ENCODE results near the gene CWF19L2.
"Not testable (repeated sequence)": the region's sequence is repeated elsewhere in the genome, so short reads cannot be mapped to it uniquely, and the experiment has no call there.

The CWF19L2 gene

DNA sequence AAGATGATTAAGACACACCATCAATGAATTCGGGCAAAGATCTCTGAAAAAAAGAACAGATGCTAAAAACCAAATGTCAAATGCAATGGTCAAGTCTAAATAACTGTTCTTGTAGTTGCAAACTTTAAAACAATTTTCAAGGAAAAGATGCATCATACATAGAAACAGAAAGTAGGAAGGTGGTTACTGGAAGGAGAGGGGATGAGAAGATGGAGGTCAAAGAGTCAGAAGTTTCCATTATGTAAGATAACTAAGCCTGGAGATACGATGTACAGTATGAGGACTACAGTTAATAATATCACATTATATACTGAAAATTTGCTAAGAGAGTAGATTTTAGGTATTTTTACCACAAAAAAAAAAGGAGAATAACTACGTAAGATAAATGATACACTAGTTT, 27.1 kb downstream of the CWF19L2 start:
- no peak for DNase-seq

DNA sequence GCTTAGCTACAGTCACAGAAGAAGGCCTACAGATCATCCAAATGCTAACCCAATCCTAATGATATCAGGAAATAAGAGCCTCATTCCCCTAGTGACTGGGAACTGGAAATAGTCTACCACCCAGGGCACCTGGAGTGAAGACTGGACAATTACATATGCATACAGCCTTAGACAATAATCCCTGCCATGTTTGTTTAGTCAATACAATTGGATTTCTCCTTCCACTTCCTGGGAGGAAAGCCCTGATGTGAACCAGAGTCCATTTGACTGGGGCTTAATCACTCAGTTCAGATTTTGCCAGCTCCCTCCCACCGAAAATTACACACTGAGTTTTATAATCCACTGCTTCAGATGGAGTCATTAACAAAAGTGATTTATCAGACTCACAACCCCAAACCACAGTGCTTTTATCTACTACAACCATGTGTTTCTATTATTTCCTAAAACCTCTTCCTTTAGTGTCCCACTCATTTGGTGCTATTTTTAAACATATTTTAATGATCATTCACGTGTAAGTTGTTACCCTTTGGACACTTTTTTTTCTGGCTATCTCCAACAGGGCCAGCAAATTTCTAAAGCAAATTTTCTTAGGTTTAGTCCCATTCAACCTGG, 29.9 kb downstream of the CWF19L2 start:
- DNase-seq: no peak

DNA sequence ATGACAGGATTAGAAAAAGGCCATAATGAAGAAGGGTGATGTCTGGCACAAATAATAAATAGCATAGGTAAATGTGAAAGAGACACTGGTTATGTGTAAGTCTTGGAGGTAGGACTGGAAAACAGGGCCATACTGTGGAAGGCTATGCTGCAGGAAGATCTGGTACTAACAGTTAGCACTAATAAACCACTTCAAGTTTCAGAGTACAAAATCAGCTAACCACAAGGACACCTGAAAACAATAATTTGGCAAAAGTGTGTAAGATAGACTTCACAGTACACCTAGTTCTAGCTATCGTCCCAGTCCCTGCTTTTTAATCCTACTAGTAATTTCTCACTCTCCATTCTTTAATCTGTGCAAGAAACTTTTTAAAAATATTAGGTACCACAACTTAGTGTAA, 44.3 kb downstream of the CWF19L2 start:
- DNase-seq: no peak

DNA sequence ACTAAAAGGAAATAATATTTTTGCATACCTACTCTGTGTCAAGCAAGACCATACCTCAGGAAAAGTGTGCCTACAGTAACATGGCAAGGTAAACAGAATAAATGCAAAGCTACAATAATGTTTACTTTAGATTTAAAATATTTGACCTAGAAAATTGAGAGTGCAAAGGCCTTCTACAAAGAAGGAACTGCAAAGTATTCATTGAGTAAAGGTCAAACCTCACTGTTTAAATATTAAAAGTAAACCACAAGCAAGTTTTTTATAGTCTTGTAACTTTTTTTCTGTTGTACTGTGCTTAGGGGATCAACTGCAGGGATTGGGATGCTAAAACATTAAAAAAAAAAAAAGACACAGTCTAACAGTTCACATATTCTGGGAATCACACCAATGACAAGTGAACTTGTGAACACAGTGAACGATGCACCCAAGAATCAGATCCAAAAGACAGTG, 48.8 kb downstream of the CWF19L2 start:
- DNase-seq: no peak

DNA sequence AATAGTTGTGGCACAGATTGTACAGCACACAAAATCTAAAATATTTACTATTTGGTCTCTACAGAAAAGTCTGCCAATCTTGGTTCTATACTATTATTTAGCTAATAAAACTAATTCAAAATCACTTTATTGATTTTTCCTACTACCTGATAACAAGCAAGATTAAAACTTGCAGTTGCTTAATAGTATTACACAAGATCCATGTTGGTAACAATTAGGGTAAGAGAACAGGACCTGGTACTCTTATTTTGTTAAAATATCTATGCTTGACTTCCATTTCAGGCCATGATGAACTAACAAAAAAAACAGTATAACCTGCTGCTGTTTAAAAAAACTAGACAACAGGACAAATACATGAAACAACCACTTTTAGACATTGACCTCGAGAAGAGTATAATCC, 52.4 kb downstream of the CWF19L2 start:
- no peak for DNase-seq

DNA sequence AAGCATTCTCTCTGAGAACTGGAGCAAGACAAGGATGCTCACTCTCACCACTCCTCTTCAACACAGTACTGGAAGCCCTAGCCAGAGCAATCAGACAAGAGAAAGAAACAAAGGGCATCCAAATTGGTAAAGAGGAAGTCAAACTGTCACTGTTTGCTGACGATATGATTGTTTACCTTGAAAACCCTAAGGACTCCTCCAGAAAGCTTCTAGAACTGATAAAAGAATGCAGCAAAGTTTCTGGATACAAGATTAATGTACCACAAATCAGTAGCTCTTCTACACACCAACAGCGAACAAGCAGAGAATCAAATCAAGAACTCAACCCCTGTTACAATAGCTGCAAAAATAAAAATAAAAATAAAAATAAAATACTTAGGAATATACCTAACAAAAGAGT, 56.5 kb downstream of the CWF19L2 start:
- DNase-seq: not testable (repeated sequence)

DNA sequence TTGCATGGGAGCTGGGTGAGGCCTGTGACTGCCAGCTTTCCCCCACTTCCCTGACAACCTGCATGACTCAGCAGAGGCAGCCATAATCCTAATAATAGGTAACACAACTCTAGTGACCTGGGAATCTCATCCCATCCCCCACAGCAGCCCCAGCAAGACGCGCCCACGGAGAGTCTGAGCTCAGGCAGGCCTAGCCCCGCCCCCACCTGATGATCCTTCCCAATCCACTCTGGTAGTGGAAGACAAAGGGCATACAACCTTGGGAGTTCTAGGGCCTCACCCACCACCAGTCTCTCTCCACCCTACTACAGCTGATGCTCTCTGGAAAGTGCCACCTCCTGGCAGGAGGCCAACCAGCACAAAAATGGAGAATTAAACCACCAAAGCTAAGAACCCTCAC, 60.3 kb downstream of the CWF19L2 start:
- DNase-seq: no peak

DNA sequence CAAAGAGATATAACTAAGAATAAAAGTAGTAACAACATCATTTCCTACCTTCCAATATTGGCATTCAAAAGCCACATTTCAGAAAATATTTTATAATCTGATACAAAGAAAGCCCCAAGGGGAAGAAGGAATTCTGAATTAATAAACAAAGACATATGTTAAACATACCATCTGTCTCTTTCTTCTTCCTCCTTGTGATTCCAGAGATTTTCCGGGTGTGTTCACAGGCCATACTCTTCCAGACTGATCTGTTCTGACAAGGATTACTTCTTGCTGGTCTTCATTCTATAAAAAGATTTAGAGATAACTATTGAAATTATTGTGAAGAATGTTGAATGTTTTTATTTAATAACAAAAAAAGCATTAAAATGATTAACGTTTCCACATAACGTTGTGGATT, 65.0 kb downstream of the CWF19L2 start:
- no peak for DNase-seq

DNA sequence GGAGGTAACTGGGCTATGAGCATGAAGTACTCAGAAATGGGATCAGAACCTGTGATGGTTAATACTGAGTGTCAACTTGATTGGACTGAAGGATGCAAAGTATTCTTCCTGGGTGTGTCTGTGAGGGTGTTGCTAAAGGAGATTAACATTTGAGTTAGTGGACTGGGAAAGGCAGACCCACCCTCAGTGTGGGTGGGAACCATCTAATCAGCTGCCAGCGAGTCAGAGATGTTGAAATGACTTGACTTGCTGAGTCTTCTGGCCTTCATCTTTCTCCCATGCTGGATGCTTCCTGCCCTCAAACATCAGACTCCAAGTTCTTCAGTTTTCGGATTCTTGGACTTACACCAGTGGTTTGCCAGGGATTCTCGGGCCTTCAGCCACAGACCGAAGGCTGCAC, 66.9 kb downstream of the CWF19L2 start:
- not testable (repeated sequence) for DNase-seq

DNA sequence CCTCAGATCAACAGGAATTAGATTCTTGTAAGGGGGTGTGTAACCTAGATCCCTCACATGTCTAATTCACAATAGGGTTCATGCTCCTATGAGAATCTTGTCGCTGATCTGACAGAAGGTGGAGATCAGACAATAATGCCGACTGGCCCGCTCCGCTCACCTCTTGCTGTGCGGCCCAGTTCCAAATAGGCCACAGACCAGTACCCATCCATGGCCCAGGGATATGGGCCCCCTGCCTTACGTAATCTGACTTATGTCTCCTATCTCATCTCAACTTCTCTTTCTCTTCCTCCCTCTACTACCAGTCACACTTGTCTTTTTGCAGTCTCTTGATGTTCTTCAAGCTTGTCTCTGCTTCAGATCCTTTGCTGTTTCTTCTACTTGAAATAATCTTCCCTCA, 70.0 kb downstream of the CWF19L2 start:
- DNase-seq: no peak

DNA sequence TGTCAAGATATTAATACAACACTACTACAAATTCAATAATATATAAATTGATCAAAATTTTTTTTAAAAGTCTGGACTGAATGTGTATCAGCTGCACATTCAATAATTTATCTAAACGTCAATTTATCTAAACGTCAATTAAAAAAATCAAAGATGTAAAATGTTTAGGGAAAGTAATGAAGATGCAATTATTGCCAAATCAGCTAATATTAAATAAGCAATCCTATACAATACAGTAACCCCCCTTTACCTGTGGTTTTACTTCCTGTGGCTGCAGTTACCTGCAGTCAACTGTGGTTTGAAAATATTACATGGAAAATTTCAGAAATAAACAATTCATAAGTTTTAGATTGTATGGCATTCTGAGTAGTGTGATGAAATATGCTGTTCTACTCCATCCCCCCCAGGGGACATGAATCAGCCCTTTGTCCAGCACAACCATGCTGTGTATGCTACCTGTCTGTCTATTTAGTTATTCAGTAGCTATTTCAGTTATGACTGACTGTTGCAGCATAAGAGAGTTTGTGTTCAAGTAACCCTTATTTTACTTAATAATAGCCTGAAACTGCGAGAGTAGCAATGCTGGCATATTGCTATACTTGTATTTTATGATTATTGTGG, 72.2 kb downstream of the CWF19L2 start:
- DNase-seq: no peak

DNA sequence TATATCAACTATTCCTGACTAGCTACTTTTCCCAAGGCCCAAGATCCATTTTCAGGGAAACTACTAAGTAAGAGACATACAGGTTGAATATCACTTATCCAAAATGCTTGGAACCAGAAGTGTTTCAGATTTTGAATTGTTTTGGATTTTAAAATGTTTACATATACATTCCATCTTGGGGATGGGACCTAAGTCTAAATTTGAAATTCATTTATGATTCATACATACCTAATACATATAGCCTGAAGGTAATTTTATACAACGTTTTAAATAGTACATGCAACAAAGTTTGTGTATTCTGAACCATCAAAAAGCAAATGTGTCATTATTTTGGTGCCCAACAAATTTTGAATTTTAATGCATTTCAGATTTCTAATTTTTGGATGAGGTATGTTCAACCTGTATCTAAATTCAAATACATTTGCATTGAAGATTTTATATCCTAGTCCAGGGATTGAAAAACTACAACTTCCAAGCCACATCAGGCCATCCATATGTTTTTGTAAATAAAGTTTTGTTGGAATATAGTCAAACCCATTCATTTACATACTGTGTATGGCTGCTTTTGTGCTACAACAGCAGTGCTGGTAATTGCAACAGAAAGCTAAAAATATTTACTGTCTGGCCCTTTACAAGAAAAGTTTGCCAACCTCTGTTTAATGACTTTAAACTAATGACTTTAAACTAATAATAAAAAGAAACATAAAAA, 73.3 kb downstream of the CWF19L2 start:
- no peak for DNase-seq

DNA sequence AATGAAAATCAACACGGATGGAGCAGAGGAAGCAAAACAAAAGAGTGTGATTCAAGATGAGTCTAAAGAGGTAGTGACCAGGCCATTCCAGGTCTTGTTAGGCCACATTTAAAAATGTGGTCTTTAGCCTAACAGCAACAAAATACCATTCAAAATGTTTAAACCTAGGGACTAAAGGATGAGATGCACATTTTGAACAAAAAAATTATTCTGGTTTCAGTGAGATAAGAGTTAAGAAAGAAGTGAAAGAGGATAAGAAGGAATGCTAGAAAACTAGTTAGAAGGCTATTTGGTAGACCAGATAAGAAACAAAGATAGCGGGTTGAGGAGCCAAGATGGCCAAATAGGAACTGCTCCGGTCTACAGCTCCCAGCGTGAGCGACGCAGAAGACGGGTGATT, 85.2 kb downstream of the CWF19L2 start:
- DNase-seq: no peak

DNA sequence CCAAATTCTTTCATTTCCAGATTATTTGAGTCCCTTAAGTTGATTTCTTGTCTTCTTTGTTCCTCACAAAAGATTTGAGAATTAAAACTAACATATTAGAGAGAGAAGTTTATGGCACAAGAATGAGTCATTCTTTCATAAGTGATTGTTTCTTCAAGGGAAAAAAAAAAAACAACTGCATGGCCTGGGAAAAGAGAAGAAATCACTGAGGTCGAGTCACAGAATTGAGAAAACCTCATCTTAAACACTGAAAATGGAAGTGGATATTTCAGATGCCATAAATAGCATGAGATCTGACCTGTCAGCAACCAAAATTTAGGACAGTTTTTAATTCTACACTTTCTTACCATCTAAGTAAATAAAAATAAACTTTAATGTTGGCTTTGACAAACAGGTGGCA, 87.2 kb downstream of the CWF19L2 start:
- DNase-seq: no peak

DNA sequence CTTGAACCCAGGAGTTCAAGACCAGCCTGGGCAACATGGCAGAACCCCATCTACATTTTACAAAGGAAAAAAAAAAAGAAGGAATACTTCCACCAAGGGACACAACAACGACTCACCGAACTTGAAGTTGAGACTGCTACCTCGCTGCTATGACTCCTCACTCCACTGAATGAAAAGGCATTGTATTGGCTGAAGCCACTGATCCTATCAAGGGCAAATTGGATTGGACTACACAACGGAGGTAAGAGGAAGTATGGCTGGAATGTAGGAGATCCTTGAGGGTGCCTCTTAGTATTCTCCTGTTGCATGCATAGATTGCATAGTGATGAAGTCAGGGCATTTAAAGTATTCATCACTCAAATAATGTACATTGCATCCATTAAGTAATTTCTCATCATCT, 97.9 kb downstream of the CWF19L2 start:
- no peak for DNase-seq

DNA sequence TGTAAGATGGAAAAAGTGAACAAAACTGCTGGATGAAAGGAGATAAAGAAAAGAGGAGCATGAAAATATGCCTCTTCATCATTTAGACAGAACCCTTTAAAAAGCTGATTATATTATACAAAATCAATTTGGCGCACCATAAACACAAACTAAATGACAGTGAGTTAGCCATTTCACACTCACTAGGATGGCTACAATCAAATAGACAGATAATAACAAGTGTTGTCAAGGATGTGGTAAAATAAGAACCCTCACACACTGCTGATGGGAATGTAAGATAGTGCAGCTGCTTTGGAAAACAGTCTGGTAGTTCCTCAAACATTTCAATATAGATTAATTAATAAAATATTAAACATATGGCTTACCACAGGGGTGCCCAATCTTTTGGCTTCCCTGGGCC, 99.7 kb downstream of the CWF19L2 start:
- no peak for DNase-seq

DNA sequence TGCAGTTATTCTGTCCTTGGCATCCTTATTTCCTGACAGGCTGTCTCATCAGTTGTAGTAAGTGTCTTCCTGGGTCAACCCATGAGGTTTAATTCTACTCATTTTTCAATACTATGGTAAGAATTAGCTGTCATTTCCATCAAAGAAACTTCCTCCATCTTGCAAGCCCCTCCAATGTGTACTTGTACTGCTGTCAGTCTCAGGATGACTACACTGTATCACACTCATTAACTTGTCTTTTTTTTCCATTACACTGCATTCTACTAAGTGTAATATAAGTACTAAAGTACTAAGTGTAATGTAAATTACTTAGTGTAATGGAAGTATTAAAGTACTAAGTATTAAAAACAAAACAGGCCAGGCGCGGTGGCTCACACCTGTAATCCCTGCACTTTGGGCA, 102.8 kb downstream of the CWF19L2 start:
- no peak for DNase-seq

DNA sequence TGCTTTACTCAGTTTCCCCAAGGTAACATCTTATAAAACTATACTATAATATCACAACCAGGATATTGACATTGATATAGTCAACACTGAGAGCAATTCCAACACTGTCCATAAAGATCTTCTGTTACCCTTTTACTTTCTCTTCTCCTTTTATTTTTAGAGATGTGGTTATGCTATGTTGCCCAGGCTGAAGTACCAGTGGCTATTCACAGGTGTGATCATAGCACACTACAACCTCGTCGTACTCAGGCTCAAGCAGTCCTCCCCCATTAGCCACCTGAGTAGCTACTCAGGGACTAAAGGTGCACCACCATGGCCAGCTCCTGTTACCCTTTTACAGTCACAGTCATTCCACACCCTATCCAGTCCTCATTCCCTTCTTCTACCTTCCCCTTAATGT, 119.7 kb downstream of the CWF19L2 start:
- DNase-seq: no peak

DNA sequence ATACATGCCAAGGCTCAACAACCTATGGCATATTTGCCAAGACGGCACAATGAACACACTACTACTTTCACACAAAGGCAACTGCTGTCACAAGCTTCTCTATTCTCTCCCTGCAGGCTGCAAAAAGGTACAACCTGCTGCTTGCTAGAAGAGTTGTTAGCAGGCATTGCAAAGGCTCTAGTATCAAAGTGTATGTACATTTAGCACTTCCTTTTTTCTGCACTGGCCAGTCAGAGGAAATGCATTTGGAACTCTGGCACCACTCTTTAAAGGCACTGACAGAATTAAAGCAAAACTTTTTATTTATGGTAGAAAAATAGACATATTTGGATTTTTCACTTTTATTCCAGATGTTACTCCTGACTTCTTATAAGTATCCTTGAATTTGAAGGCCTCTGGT, 125.9 kb downstream of the CWF19L2 start:
- no peak for DNase-seq

DNA sequence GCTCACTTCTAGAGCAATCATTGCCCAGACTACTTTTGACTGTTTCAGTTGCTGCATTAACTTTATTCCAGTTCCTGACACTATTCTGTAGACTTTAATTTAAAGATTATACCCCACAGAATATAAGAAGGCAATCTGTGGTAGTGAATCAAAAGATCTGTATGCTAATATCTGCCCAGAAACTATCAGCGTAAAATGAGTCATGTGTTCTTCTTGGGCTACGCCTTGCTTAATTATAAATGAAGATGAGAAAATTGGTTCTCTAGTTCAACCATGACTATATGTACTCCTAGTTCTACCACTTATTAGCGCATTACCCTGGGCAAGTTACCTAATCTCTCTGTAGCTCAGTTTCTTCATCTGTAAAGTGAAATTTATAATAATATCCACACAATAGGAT, 128.5 kb downstream of the CWF19L2 start:
- DNase-seq: no peak

DNA sequence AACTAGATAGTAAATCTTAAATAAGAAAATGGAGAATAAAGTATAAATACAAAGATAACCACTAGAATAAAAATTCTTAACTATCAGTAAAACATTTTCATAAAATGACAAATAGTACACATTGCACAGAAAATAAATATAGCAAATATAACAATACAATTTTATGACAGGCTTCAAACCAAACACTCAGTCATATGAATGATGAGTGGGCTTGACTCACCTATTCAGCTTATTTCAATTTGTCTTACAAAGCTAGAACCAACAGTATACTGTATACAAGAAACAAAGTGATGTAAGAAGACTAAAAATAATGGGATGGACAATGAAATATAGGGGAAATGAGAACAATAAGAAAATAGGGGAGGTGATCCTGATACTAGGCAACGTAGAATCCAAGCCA, 141.2 kb downstream of the CWF19L2 start:
- DNase-seq: no peak

DNA sequence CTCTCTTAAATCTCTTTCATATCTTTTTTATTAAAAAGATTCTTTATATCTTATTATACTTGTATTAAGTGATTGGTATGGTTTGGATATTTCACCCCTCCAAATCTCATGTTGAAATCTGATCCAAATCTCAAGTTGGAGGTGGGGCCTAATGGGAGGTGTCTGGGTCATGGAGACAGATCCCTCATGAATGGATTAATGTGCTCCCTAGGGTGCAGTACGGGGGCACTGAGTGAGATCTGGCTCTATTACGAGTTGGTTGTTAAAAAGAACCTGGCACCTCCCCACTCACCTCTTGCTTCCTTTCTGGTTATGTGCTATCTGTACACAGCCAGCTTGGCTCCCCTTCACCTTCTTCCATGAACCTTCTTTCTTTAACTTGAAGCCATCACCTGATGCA, 149.6 kb downstream of the CWF19L2 start:
- no peak for DNase-seq

DNA sequence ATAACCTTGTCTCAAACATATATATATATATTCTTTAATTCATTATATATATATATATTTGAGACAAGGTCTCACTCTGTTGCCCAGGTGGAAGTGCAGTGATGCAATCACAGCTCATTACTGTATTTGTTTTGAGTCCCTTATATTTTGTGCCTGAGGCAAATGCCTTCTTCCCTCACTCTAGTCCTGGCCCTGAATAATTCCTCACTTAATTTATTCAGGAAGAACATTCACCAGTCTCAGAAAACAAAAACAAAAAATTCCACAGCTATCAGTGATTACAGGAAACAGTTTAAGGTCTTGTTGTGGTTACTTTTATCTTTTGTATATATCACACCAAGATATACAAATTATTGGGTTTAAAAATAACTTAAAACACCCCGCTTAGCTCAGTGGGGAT, 155.7 kb downstream of the CWF19L2 start:
- DNase-seq: no peak

DNA sequence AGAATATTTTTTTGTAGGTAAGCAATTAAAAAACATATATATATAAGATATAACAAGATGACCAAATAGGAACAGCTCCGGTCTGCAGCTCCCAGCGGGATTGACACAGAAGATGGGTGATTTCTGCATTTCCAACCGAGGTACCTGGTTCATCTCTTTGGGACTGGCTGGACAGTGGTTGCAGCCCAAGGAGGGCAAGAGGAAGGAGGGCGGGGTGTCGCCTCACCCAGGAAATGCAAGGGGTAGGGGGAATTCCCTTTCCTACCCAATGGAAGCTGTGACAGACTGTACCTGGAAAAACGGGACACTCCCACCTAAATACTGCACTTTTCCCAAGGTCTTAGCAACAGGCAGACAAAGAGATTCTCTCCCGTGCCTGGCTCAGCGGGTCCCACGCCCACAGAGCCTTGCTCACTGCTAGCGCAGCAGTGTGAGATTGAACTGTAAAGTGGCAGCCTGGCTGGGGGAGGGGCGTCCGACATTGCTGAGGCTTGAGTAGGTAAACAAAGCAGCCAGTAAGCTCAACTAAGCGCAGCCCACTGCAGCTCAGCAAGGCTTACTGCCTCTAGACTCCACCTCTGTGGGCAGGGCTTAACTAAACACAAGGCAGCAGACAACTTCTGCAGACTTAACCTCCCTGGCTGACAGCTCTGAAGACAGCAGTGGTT, 163.8 kb downstream of the CWF19L2 start:
- DNase-seq: no peak

Measured in CD4-positive, alpha-beta T cell treated with Interleukin-10 for 1 hour (primary cell).